IPS-20b (cell line): Measurements from ENCODE around the gene MRPS6.

Experiments used
- H3K27ac ChIP-seq: one replicate; pipeline ENCODE4 v1.5.1; 2013; ENCODE audit warnings: low read length
- H3K27me3 ChIP-seq: 2 replicates; pipeline ENCODE4 v1.6.1; 2013; ENCODE audit warnings: mild to moderate bottlenecking, low read length, inconsistent platforms; ENCODE audit not compliant: insufficient read depth
- H3K36me3 ChIP-seq: 2 replicates; pipeline ENCODE4 v1.6.1; 2013; ENCODE audit warnings: low read depth, mild to moderate bottlenecking, inconsistent platforms, low read length, moderate library complexity; ENCODE audit not compliant: insufficient read depth
- H3K4me1 ChIP-seq: 2 replicates; pipeline ENCODE4 v1.6.1; 2013; ENCODE audit warnings: mild to moderate bottlenecking, control low read depth, inconsistent platforms, low read length, moderate library complexity; ENCODE audit not compliant: insufficient read depth
- H3K4me3 ChIP-seq: 2 replicates; pipeline ENCODE4 v1.5.1; 2013; ENCODE audit warnings: mild to moderate bottlenecking, low read length, inconsistent platforms
- H3K9ac ChIP-seq: 2 replicates; pipeline ENCODE4 v1.6.1; 2013; ENCODE audit warnings: low read depth, mild to moderate bottlenecking, inconsistent platforms, low read length, moderate library complexity
- H3K9me3 ChIP-seq: 2 replicates; pipeline ENCODE4 v1.6.1; 2013; ENCODE audit warnings: mild to moderate bottlenecking, low read depth, low read length, inconsistent platforms; ENCODE audit not compliant: insufficient read depth

Gene MRPS6

DNA sequence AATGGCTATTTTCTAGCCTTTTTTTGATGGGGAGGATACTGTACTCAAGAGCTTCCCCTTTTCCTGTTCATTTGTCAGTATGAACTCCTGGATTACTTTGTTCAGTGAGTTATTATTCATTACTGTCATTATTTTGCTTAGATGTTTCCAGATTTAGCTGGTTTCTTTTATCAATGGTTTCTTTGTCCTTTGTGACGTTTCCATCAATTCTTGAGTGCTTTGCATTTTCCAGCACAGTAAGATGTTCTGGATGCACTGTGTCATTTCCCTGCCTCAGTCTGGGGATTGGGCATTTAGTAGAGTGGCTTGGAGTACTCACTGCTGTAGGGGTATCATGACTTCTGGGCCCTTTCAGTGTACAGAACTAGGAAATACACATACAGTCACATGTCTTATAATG, 34.2 kb downstream of the MRPS6 start:
- Histone ChIP-seq H3K36me3 (peaks cover 9% of the 10 kb centered on the region; the same call in 1 of the 2 replicates), H3K27ac (no peak overlapping the region), H3K4me3 (no peak overlapping the region), H3K27me3 (no peaks in the 10 kb centered on the region), H3K9me3 (no peaks in the 10 kb centered on the region), H3K4me1 (peaks cover 4% of the 10 kb centered on the region; the same call in 1 of the 2 replicates), H3K9ac (no peak overlapping the region)

- H3K4me3 ChIP-seq: no peak overlapping the region
- no peaks in the 10 kb centered on the region for H3K9me3 ChIP-seq
- H3K9ac ChIP-seq: no peak overlapping the region
- H3K36me3 ChIP-seq: no peaks in the 10 kb centered on the region
- H3K27me3 ChIP-seq: no peaks in the 10 kb centered on the region
- peaks cover 17% of the 10 kb centered on the region for H3K4me1 ChIP-seq
- no peak overlapping the region for H3K27ac ChIP-seq
Observed at GRCh38 chr21:34109075-34109474, 35.7 kb downstream of the MRPS6 start.

- H3K4me3 ChIP-seq: no peak overlapping the region
- no peaks in the 10 kb centered on the region for H3K9me3 ChIP-seq
- H3K27ac ChIP-seq: no peak overlapping the region
- H3K4me1 ChIP-seq: peaks cover 26% of the 10 kb centered on the region
- H3K9ac ChIP-seq: no peak overlapping the region
- H3K27me3 ChIP-seq: no peaks in the 10 kb centered on the region
- no peaks in the 10 kb centered on the region for H3K36me3 ChIP-seq
Observed at GRCh38 chr21:34110594-34111202, 37.3 kb downstream of the MRPS6 start.

GRCh38 chr21:34112316-34113033, 39.1 kb downstream of the MRPS6 start:
- Histone ChIP-seq H3K9me3 (no peaks in the 10 kb centered on the region), H3K9ac (no peak overlapping the region), H3K4me1 (peaks cover 26% of the 10 kb centered on the region), H3K27me3 (no peaks in the 10 kb centered on the region), H3K4me3 (no peak overlapping the region), H3K27ac (no peak overlapping the region), H3K36me3 (peaks cover 5% of the 10 kb centered on the region)

DNA sequence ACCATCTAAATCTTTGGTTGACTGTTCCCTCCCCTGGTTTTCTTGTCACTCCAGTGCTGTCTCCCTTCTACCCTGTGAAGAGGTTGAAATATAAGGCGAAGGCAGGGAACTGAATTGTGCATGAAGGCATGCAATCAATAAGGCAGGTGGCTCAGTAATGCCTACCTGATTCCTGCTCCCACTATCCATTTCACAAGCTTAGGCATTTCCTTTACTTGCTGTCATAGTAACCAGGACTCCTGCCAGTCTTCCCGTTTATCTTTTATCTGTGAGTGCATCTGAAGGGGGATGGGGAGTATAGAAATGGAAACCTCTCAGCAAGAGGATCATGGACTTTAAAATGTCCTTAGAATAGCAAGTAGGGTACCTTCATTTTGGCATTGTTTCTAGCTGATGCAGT, 40.5 kb downstream of the MRPS6 start:
- Histone ChIP-seq H3K27me3 (no peaks in the 10 kb centered on the region), H3K36me3 (peaks cover 5% of the 10 kb centered on the region), H3K9me3 (no peaks in the 10 kb centered on the region), H3K9ac (no peak overlapping the region), H3K4me3 (peak overlapping the region; percentile 31; the same call in 1 of the 2 replicates), H3K4me1 (peaks cover 26% of the 10 kb centered on the region), H3K27ac (no peak overlapping the region)

DNA sequence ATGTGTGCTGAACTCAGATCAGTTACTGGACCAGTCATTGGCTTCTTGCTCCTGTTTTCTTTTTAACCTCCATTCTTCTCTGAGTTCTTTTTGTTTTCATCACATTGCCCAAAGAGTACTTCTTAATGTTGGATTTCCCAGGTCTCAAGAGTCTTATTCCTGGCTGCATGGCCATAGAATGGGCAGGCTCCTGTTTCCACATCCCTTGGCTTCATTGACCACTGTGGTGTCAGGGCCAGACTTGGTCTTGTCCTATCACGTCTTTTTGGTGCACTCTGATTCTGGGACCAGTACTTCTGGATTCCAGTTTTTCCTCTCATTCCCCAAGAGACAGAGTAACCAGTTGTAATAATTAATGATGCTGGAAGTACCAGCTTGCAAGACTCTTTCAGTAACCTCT, 41.8 kb downstream of the MRPS6 start:
- no peaks in the 10 kb centered on the region for H3K27me3 ChIP-seq
- H3K9ac ChIP-seq: no peak overlapping the region
- H3K27ac ChIP-seq: no peak overlapping the region
- no peaks in the 10 kb centered on the region for H3K9me3 ChIP-seq
- peaks cover 26% of the 10 kb centered on the region for H3K4me1 ChIP-seq
- no peak overlapping the region for H3K4me3 ChIP-seq
- H3K36me3 ChIP-seq: peaks cover 5% of the 10 kb centered on the region

GRCh38 chr21:34116569-34116968, 43.2 kb downstream of the MRPS6 start:
- H3K27me3 ChIP-seq: no peaks in the 10 kb centered on the region
- H3K4me3 ChIP-seq: no peak overlapping the region
- peaks cover 22% of the 10 kb centered on the region for H3K4me1 ChIP-seq
- H3K9me3 ChIP-seq: no peaks in the 10 kb centered on the region
- H3K9ac ChIP-seq: no peak overlapping the region
- H3K36me3 ChIP-seq: peaks cover 5% of the 10 kb centered on the region
- no peak overlapping the region for H3K27ac ChIP-seq

DNA sequence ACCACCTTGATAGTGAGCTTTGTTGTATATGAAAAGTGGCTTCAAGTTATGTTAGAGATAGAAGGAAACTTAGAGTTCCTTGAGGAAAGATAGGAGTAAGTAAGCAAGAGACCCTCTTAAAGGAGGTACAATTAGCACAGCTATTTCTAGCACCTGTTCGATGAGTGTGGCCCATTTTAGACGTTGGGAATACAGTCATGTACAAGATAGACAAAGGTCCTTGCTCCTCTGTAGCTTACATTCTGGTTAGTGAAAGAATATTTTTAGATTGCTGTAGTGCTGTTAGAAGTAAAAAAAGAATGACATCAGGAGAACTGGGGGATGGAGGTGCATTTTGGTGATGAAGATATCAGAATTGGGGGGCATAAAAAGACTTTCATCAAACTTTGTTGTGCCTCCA, 47.5 kb downstream of the MRPS6 start:
- Histone ChIP-seq H3K9ac (no peak overlapping the region), H3K27me3 (no peaks in the 10 kb centered on the region), H3K27ac (no peak overlapping the region), H3K4me3 (no peak overlapping the region), H3K36me3 (peaks cover 14% of the 10 kb centered on the region), H3K9me3 (no peaks in the 10 kb centered on the region), H3K4me1 (no peaks in the 10 kb centered on the region)

DNA sequence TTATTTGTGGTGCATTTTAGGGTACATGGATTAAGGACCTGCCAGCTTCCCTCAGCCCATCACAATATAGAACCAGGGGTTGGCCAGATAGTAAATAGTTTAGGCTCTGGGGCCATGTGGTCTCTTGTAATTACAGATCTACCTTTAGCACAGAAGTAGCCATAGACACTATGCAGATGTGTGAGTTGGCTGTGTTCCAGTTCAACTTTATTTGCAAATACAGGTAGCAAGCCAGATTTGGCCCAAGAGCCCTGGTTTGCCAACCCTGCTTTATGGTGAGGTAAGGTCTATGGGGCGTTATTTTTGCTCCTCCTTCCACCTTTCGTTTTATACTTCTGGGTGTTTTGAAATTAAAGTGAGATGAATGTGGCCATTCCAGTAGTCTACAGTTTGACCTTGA, 48.7 kb downstream of the MRPS6 start:
- Histone ChIP-seq H3K9ac (no peak overlapping the region), H3K4me3 (no peak overlapping the region), H3K27ac (no peak overlapping the region), H3K27me3 (no peaks in the 10 kb centered on the region), H3K4me1 (no peaks in the 10 kb centered on the region; the same call in 1 of the 2 replicates), H3K36me3 (peaks cover 20% of the 10 kb centered on the region), H3K9me3 (no peaks in the 10 kb centered on the region)

DNA sequence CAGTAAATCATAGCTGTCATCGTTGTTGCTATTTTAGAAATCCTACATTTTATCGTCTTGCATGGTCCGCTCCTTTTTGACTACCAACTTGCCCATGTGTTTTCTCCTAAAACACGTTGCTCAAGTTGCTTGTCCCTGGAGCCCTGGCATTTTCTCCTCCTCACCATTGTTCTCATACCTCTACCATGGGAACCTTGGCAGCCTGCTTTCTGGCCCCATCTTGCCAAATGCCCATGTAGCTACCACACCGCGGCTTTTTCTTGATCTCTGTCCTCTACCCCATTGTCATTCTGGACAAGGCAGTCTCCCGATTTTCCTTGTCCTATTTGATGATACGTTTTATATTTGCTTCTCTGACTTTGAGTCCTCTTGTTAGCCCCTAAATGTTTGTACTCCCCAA, 50.2 kb downstream of the MRPS6 start:
- Histone ChIP-seq H3K4me1 (peaks cover 11% of the 10 kb centered on the region; the same call in 1 of the 2 replicates), H3K4me3 (no peak overlapping the region), H3K9me3 (no peaks in the 10 kb centered on the region), H3K27ac (no peak overlapping the region), H3K27me3 (no peaks in the 10 kb centered on the region), H3K9ac (no peak overlapping the region), H3K36me3 (peaks cover 31% of the 10 kb centered on the region)

DNA sequence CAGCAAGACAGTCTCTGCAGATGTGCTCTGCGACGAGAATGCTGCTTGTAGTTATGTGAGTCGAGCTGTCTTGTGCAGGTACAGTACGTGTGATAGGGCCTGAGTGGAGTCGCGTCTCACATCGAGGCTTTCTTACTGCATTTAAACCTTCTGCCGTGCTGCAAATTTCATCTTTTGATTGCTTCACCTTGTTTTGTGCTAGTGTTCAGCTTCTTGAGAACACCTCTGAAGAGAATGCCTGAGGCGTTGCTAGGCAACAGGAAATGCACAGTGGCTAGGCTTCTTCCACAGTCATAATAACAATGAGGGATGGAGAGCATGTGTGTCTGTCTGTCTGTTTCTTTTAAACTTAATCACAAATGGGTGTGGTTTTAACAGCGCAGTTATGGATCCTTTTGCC, 52.9 kb downstream of the MRPS6 start:
- Histone ChIP-seq H3K4me3 (no peak overlapping the region), H3K27me3 (no peaks in the 10 kb centered on the region), H3K4me1 (peaks cover 35% of the 10 kb centered on the region), H3K9me3 (no peaks in the 10 kb centered on the region), H3K36me3 (peaks cover 31% of the 10 kb centered on the region), H3K27ac (no peak overlapping the region), H3K9ac (no peak overlapping the region)

- Histone ChIP-seq H3K4me1 (peaks cover 40% of the 10 kb centered on the region), H3K36me3 (peaks cover 34% of the 10 kb centered on the region), H3K9me3 (no peaks in the 10 kb centered on the region), H3K27me3 (no peaks in the 10 kb centered on the region), H3K4me3 (no peak overlapping the region), H3K9ac (no peak overlapping the region), H3K27ac (no peak overlapping the region)
Observed at GRCh38 chr21:34126691-34127090, 53.3 kb downstream of the MRPS6 start.
